HG02642 (cell line): ENCODE measurements around the gene SLC35F3.

ENCODE experiments used
- ATAC-seq: cut with Tn5 transposase; IDR thresholded peaks from one replicate; pipeline ENCODE4 v1.9.1; 2021; ENCODE audit warnings: mild to moderate bottlenecking; ENCODE audit not compliant: unreplicated experiment, poor library complexity

Gene SLC35F3

DNA sequence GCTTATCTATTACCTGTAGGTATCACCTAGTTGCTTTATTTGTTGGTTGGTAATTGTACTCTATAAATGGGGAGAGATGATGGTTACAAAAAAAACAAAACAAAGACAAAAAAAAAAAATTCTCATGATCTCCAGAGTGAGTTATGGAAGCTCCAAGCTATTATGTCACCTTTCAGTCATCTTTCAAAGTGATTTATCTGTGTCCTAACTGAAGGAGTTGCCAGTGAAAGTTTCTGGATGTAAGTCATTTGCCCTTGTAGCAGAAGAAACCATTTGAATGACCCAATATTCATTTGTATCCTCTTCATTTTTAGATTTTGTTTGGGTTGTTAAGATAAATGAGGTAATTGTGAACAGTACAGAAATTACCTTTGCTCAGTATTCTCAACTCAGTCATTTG is 3.6 kb downstream of the SLC35F3 start:
- no peak for ATAC-seq

DNA sequence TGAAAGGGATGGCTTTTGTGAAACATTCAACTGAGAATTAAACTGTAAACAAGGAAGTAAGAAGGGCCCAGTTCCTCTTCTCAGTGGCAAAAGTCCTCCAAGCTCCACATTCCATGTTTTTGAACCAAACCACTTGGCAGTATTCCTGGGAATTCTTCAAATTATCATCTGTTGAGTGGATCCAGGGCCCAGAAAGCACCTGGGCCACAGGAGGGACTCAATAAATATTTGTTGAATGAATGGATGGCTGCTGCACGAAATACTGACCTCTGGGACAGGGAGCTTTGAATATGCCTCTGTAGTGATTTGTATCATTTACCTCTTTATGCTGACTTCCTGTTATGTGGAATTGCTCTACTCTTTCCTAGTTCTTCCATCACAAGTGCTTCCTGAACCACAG is 4.7 kb downstream of the SLC35F3 start:
- ATAC-seq: no peak

DNA sequence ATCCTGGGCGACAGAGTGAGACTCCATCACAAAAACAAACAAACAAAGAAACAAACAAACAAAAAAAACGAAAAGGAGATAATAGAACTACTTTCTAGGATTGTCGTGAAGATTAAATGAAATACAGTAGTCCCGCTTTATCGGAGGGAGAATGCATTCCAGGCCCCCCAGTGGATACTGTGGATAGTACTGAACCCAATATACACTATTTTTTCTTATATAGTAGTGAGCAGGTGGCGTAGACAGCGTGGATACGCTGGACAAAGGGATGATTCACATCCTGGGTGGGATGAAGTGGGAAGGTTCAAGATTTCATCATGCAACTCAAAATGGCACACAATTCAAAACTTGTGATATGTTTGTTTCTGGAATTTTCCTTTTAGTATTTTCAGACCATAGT is 8.0 kb downstream of the SLC35F3 start:
- ATAC-seq: no peak

DNA sequence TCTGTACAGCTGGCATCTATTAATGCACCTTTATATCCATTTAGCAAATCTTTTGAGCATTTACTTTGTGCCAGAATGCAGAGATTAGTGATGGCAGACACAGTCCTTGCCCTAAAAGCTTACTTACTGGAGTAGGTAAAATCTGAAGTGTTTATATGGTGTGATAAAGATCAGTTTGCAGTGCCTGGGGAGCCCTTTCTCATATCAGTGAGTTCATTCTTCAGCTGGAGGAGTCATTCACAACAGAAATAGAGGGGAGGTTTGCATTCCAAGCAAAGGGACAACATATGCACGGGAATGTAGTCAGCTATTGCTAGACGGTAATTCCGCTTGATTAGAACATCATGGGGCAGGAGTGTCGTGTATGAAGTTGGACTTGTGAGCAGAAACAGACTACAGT is 8.4 kb downstream of the SLC35F3 start:
- no peak for ATAC-seq

DNA sequence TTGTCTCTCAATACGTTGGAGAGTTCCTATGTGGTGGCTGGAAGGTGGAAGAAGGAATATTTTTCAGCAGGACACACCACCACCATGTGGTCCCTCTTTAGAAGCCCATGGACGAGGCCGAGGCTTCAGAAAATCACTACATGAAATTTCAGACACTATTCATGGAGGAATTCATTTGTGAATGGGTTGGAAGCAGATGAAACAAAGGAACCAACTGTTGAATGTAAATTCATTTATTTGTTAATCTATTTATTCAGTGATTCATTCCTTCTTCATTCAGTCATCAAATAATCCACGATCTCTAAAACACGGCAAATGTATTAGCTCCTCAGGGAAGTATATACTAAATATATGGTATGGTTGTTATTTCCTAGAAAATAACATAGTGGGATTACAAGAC is 12.2 kb downstream of the SLC35F3 start:
- ATAC-seq: no peak

DNA sequence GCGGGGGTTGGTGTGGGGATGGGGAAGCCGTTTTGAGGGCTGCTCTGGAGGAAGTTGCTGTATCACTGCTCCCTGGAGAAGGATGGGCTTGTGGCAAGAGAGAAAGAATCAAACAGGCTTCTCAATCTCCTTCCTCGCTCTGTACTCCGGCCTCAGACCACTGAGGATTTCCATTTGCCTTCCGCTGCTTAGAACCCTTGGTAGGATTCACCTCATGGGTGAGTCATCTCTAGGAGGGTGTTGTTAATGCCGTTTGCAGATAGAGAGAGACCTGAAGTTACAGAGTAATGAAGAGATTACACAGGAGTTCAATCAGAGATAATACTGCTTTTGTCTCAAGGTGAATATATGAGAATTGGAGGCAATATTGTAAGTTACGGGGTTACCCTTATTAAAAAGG is 15.3 kb downstream of the SLC35F3 start:
- no peak for ATAC-seq

DNA sequence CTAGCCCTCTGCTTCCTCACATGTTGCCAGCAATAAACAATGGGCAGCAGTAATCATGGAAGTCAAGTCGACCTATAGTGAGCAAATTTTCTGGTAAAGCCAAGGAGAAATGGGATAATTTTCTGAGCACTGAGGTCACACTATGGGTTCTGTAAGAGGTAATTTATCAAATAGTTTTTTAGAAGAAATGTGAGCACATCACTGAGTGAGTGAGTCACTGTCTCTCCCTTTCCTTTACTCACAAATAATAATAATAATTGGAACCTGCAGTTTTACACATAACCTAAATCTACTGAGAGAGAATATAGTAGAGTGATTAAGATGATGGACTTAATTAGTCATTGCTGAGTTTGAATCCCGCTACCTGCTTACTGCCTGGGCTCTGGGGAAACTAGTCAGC is 23.6 kb downstream of the SLC35F3 start:
- ATAC-seq: no peak

DNA sequence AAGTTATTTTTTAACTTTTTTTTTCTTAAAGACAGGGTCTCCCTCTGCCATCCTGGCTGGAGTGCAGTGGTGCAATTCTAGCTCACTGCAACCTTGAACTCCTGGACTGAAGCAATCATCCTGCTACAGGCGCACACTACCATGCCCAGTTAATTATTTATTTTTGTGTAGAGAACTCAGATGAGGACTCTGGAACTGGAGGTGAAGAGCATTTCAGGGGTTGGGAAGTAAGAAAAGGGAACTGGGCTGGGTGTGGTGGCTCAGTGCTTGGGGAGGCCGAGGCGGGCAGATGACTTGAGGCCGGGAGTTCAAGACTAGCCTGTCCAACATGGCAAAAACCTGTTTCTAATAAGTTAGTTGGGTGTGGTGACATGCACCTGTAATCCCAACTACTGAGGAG is 28.9 kb downstream of the SLC35F3 start:
- ATAC-seq: no peak

DNA sequence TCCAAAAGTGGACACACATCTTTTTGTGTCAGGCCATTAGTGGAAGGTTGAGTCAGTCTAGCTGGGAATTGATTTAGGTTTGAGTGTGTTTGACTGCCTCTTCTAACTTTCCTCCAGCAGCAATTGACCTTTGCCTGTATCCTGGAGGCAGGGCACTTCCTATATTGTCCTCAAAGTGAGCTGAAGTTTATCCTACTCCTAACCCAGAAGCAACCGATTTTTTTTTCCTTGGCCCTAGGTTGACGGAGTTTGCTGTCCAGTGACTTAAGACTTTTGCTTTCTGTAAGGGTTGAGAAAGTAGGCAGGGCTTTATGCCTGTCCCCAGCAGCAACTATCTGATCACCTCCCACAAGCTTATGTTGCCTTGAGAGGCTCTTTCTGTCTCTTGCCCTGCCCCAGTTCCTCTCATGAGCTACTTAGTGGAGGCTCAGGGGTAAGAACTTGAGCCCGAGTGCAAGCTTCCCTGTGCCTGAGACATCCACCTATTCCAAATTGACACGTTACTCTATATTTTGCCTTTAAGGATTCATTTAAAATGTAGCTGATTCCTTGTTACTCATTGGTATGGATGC is 30.9 kb downstream of the SLC35F3 start:
- ATAC-seq: no peak

DNA sequence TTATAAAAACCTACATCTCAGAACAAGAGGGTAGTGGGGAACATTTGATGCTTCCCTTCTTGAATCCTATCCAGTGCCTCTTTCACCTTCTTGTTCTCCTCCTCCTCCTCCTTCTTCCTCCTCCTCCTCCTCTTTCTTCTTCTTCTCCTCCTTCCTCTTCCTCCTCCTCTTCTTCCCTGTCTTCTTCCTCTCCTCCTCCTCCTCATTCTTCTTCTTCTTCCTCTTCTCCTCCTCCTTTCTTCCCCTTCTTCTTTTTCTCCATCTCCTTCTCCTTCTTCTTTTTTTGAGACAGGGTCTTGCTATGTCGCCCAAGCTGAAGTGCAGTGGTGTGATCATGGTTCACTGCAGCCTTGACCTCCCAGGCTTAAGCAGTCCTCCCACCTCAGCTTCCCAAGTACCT is 31.9 kb downstream of the SLC35F3 start:
- ATAC-seq: no peak

DNA sequence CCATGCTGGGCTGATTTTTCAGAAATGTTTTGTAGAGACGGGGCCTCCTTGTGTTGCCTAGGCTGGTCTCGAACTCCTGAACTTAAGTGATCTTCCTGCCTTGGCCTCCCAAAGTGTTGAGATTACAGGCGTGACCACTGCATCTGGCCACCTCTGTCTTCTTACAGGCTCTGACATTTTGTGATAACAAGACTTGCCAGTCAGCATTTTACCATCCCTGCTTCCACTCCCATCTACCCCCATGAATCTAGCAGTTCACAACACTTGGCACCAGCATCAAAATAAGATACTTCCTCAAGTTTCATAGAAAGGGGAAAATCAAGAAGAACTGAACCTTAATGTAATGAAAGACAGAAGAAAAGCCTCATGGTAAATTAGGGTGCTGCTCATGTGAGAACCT is 32.4 kb downstream of the SLC35F3 start:
- ATAC-seq: no peak

DNA sequence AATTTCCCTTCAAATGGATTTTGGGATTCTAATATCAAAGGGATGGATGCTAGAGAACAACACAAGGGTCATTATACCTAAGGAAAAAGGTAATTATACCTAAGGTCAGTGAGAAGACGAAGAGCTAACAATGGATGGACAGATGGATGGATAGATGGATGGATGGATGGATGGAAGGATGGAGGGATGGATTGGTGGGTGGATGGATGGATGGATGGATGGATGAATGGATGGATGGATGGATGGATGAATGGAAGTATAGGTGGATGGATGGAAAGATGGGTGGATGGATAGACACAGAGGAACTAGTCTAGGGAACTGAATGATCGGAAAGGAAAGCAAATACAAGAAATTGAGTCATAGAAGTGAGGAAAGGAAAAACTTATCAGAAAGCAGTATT is 34.0 kb downstream of the SLC35F3 start:
- ATAC-seq: no peak

DNA sequence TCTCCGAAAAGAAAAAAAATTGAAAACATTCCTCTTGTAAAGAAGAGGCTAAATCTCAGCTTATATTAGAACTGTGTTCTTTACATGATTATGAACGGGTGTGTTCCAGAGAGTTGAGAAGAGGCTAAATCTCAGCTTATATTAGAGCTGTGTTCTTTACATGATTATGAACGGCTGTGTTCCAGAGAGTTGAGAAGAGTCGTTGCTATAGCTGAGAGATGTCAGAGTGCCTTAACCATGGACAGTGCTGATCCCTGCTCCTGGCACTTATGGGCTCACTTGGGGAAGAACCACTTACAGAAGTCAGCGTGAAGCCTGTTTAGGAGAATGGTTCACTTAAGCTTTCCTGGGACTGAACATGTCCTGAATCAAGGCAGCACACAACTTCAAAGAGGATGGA is 35.0 kb downstream of the SLC35F3 start:
- no peak for ATAC-seq

DNA sequence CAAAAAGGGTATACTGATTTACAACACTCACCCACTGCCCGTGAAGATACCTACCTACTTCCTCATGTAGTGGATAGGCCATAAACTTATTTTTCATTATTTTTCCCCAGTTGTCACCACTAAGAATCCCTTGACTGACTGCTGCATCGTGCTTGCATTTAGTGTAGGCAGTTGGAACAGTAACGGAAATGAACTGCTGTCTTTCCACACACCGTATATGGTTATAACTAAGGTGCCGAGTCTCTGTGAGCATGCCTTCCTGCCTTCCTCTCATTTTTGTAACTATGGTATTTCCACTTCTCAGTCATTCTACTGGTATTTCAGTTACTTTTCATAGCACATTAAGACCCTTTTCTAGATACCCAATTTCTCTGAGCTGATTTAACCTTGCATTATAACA is 36.4 kb downstream of the SLC35F3 start:
- no peak for ATAC-seq

DNA sequence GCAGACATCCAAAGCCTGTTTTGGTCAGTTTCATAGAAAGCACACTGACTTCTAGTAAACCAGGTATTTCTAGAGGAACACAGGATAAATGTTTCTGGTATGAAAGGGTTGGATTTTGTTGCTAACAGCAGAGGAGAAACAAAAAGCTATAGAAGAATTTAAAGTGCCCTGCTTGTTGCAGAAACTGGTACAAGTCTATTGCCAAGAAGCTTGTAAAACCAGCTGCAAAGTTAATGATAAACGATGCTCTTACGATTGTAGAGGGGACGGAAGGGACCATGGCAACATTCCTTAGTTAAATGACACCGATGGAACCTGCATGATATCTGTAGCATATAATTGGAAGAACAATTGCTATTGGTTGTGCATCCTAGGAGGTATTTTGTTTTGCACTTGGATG is 40.1 kb downstream of the SLC35F3 start:
- no peak for ATAC-seq

DNA sequence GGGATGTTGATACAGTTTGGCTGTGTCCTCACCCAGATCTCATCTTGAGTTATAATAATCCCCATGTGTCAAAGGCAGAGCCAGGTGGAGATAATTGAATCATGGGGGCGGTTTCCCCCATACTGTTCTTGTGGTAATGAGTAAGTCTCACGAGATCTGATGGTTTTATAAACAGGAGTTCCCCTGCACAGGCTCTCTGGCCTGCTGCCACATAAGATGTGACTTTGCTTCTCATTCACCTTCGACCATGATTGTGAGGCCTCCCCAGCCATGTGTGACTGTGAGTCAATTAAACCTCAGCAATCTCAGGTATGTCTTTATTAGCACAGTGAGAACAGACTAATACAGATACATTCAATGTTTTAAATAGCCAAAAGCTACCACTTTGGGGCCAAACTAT is 41.1 kb downstream of the SLC35F3 start:
- no peak for ATAC-seq

DNA sequence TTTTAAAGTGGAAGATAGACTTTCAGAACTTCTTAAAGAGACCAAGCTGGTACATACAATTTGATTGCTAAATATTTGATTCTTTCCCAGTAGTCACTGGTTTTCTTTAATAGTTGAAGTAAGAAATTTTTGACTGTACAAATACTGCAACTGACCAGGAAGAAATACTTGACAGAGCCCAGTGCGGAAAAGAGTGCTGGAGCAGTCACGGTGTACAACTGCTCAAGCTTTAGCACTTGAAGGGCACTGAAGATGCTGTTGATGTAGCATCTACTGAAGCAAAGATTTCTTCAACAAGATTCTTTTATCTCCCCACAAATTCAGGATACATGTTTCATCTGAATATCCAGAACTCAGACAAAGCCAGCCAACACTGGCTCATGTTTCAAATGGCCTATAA is 41.5 kb downstream of the SLC35F3 start:
- ATAC-seq: no peak

DNA sequence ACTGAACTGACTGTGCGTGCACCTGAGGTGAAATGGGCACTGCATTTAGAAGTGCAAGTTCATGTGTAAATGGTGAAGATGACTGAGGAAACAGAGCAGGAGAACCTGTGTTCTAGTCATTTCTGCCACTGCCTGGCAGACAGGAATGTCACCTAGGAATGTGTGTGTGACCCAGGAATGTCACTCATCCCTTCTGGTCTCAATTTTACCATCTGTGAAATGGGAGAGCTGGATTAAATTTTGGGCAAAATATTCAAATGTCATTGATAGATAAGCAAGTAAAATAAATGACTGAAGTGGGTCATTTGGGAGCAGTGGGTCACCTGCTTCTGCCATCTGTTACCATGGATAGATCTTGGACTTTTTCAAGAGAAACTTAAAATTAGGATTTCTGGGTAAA is 42.2 kb downstream of the SLC35F3 start:
- no peak for ATAC-seq

DNA sequence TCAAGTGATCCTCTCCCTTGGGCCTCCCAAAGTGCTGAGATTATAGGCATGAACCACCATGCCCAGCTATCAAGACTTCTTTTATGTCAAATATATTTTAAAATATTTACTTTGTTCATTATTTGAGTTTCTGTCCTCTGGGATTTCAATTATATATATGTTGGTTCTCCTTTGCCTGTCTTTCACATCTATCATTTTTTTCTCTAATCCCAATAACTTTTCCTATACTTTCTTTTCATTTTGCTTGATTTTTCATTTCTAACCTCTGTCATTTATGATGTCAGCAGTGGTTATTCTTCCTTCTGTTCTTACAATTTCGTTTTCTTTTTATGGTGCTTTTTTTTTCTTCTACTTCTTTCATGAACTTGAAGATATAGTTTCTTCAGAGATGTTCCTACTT is 47.3 kb downstream of the SLC35F3 start:
- ATAC-seq: no peak

DNA sequence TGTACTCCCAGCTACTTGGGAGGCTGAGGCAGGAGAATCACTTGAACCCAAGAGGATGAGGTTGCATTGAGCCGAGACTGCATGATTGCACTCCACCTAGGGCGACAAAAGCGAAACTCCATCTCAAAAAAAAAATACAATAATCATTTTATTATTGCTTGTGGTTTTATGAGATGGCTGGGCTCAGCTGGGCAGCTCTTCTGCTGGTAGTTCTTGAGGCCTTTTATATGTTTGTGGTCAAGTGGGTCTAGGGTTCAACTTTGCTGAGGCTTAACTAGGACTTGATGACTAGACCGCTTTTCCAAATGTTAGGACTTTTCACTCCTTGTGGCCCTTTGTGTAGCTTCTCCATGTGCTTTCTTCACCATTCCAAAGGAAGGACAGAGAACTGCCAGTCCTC is 53.2 kb downstream of the SLC35F3 start:
- no peak for ATAC-seq

DNA sequence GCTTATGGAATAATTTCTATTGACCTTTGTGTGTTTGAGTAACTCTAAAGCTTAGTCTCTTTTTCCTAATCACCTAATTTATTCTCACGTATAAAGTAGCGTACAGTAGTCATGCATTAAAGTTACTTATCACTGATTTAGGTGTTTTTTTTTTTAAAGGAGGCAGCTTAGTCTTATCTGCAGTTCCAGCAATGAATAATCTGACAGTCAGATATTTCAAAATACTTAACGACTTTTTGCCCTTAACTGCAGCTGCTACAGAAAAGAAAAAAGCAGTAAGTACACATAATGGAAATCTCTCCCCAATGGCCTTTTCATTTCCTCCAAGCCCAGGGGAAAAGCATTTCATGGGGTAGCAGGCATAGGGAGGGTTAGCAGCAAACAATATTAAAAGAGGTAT is 54.6 kb downstream of the SLC35F3 start:
- ATAC-seq: no peak

DNA sequence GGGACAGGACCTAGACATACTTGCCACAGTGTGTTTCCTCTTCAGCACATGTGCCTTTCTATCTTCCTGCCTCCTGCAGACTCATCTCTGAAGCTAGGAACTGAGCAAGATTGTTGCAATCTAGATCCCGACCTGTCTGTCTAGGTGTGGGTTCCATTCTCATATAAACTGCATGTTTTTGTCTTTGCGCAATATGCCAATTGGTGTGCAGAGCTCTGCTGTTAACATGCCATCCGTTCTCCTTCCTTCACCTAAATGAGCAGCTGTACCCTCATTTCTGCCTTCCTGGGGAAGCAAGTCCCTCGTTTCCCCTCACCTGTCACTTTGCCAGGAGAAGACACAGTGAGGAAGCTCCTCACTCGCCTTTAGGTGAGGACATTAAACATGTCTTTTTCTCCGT is 55.5 kb downstream of the SLC35F3 start:
- ATAC-seq: no peak

DNA sequence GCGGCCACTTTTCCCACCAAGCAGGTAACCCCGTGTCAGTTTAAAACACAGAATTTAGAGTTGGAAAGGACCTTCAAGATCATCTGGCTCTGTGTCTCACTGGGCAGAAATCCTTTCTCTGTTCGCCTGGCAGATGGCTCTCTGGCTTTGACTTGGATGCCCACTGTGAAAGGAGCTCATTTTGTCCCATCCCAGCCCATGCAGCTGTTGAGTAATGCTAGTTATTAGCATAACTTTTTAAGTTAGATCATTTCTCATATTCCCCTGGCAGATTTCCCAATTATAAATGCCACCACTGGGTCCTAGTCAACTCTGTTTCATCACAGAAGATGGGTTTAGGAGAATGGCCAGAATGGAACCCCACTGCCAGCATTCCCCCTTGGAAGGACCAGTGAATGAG is 55.9 kb downstream of the SLC35F3 start:
- ATAC-seq: no peak
